ENCODE results near the gene GPR107. TPM values are rescaled to one million over a fixed set of nuclear protein-coding genes. Genes with fewer than 3 reads are reported as not detected.
"Not testable (repeated sequence)": the region's sequence is repeated elsewhere in the genome, so short reads cannot be mapped to it uniquely, and the experiment has no call there.

The GPR107 gene
- total RNA-seq (2014; rRNA removed; shearing (Covaris generic)) = 8.6 and 9.7 TPM in 2 replicates

- peak; percentile 80 for DNase-seq (ENCODE audit: low spot score)
- in situ Hi-C loops (cut with HindIII; ENCODE audit: low sequenced_read_pairs) = no loop called here
These were observed at the start of gene GPR107 for GRCh38 chr9:130053504-130054324. Gene GPR107, plus strand, starts transcription at chr9:130053906. Its CDS starts 27 bp downstream, at chr9:130053933.

- in situ Hi-C loops (cut with HindIII; ENCODE audit: low sequenced_read_pairs) = no loop called here
- DNase-seq (ENCODE audit: low spot score) = no peak
These were observed 49.7 kb upstream of the GPR107 start for GRCh38 chr9:130003943-130004552.

- DNase-seq (ENCODE audit: low spot score); in situ Hi-C loops (cut with HindIII; ENCODE audit: low sequenced_read_pairs): not testable (repeated sequence)
These were observed 46.8 kb upstream of the GPR107 start for GRCh38 chr9:130006952-130007351.

- in situ Hi-C loops (cut with HindIII; ENCODE audit: low sequenced_read_pairs) = no loop called here
- DNase-seq (ENCODE audit: low spot score) = no peak
These were observed 45.2 kb upstream of the GPR107 start for GRCh38 chr9:130008538-130008937.

- DNase-seq (ENCODE audit: low spot score); in situ Hi-C loops (cut with HindIII; ENCODE audit: low sequenced_read_pairs): not testable (repeated sequence)
These were observed 44.2 kb upstream of the GPR107 start for GRCh38 chr9:130009546-130009945.

- in situ Hi-C loops (cut with HindIII; ENCODE audit: low sequenced_read_pairs) = no loop called here
- DNase-seq (ENCODE audit: low spot score) = peak; percentile 54
These were observed 43.3 kb upstream of the GPR107 start for GRCh38 chr9:130010151-130010988.

GRCh38 chr9:130013326-130013725 is 40.4 kb upstream of the GPR107 start:
- in situ Hi-C loops (cut with HindIII; ENCODE audit: low sequenced_read_pairs) = no loop called here
- DNase-seq (ENCODE audit: low spot score) = no peak

GRCh38 chr9:130015353-130016019 is 38.2 kb upstream of the GPR107 start:
- in situ Hi-C loops (cut with HindIII; ENCODE audit: low sequenced_read_pairs) = no loop called here
- no peak for DNase-seq (ENCODE audit: low spot score)

- in situ Hi-C loops (cut with HindIII; ENCODE audit: low sequenced_read_pairs) = no loop called here
- no peak for DNase-seq (ENCODE audit: low spot score)
These were observed 36.6 kb upstream of the GPR107 start for GRCh38 chr9:130017076-130017475.

- in situ Hi-C loops (cut with HindIII; ENCODE audit: low sequenced_read_pairs); DNase-seq (ENCODE audit: low spot score): not testable (repeated sequence)
These were observed 36.2 kb upstream of the GPR107 start for GRCh38 chr9:130017510-130017909.

GRCh38 chr9:130018265-130018664 is 35.4 kb upstream of the GPR107 start:
- in situ Hi-C loops (cut with HindIII; ENCODE audit: low sequenced_read_pairs) = no loop called here
- DNase-seq (ENCODE audit: low spot score) = no peak

- in situ Hi-C loops (cut with HindIII; ENCODE audit: low sequenced_read_pairs) = no loop called here
- peak; percentile 60 for DNase-seq (ENCODE audit: low spot score)
These were observed 33.1 kb upstream of the GPR107 start for GRCh38 chr9:130020618-130021017.

- no peak for DNase-seq (ENCODE audit: low spot score)
- in situ Hi-C loops (cut with HindIII; ENCODE audit: low sequenced_read_pairs) = no loop called here
These were observed 32.6 kb upstream of the GPR107 start for GRCh38 chr9:130021123-130021522.

- in situ Hi-C loops (cut with HindIII; ENCODE audit: low sequenced_read_pairs); DNase-seq (ENCODE audit: low spot score): not testable (repeated sequence)
These were observed 31.9 kb upstream of the GPR107 start for GRCh38 chr9:130021842-130022241.

- in situ Hi-C loops (cut with HindIII; ENCODE audit: low sequenced_read_pairs) = no loop called here
These were observed 31.1 kb upstream of the GPR107 start for GRCh38 chr9:130022566-130023143.

GRCh38 chr9:130023144-130023787 is 30.4 kb upstream of the GPR107 start:
- in situ Hi-C loops (cut with HindIII; ENCODE audit: low sequenced_read_pairs) = no loop called here
- DNase-seq (ENCODE audit: low spot score) = no peak

More at GRCh38 chr9:130022566-130023143, 31.1 kb upstream of the GPR107 start:
- DNase-seq (ENCODE audit: low spot score) = no peak

GRCh38 chr9:130023994-130024596 is 29.6 kb upstream of the GPR107 start:
- DNase-seq (ENCODE audit: low spot score) = no peak
- in situ Hi-C loops (cut with HindIII; ENCODE audit: low sequenced_read_pairs) = no loop called here

- in situ Hi-C loops (cut with HindIII; ENCODE audit: low sequenced_read_pairs) = no loop called here
- DNase-seq (ENCODE audit: low spot score) = no peak
These were observed 29.1 kb upstream of the GPR107 start for GRCh38 chr9:130024597-130024994.
